Body of pancreas (tissue), 4 donors: ENCODE data around the gene FRMD7. TPM values are rescaled to one million over a fixed set of nuclear protein-coding genes. Genes with fewer than 3 reads are reported as not detected.
"Not testable (repeated sequence)": the region's sequence is repeated elsewhere in the genome, so short reads cannot be mapped to it uniquely, and the experiment has no call there.

Experiments used
- ATAC-seq: fragments of 150-250 bp; one replicate; pipeline ENCODE4 v1.9.1; 2016
- DNase-seq, 4 donors: peaks; one replicate each; pipeline ENCODE4 v3.0.0-alpha.2; 2019
- H3K27ac ChIP-seq, 4 donors: fragments of 200-600 bp; sonication (generic); 1 replicate in 3 of 4; 2 replicates in 1 of 4; pipeline versions ENCODE4 v1.5.1 to v1.6.1; 2016 to 2019; ENCODE audit warnings: mild to moderate bottlenecking in 1 of 4, mixed read lengths in 1 of 4, moderate library complexity in 1 of 4
- H3K27me3 ChIP-seq, 2 donors: fragments of 200-600 bp; sonication (generic); one replicate each; pipeline ENCODE4 v1.6.0; 2016; ENCODE audit warnings: mild to moderate bottlenecking in 1 of 2
- H3K36me3 ChIP-seq, 2 donors: fragments of 200-600 bp; sonication (generic); replicated peaks in 1 of 2; 2 replicates each; pipeline ENCODE4 v1.5.1; 2016; ENCODE audit warnings: low read depth in 2 of 2; ENCODE audit not compliant: insufficient read depth in 1 of 2
- H3K4me1 ChIP-seq: fragments of 200-600 bp; sonication (generic); one replicate; pipeline ENCODE4 v1.6.0; 2016
- H3K4me3 ChIP-seq, 2 donors: fragments of 200-600 bp; sonication (generic); 1 replicate in 1 of 2; 2 replicates in 1 of 2; pipeline ENCODE4 v1.5.1; 2016 to 2019
- H3K9me3 ChIP-seq, 3 donors: fragments of 200-600 bp; sonication (generic); 1 replicate in 2 of 3; 2 replicates in 1 of 3; pipeline ENCODE4 v1.5.1; 2016
- CTCF ChIP-seq, 7 experiments: fragments of 450-650 bp in 4 of 7; fragments of 200-600 bp in 3 of 7; sonication (generic) in 3 of 7; IDR thresholded peaks; one replicate each; pipeline ENCODE4 v1.5.1; 2016 to 2019; ENCODE audit warnings: antibody characterized with exemption in 7 of 7
- POLR2A ChIP-seq, 3 donors: fragments of 450-650 bp; IDR thresholded peaks; one replicate each; pipeline ENCODE4 v1.6.1; 2016; ENCODE audit warnings: antibody characterized with exemption in 3 of 3, mild to moderate bottlenecking in 2 of 3
- WGBS, 2 donors: methylation state at CpG; one replicate each; pipeline ENCODE4 v1.1.5; 2017; 5-methylcytosine and 5-hydroxymethylcytosine counted together
- intact Hi-C: fragments of 100-400 bp; cut with DNase I; formaldehyde crosslinking; loops from one replicate; pipeline ENCODE4 v1.15.1; 2023
- total RNA-seq, 2 donors: library from RNA; depleted of rRNA; stranded (reverse); fragments of >200 nt; gene quantifications; one replicate each; pipeline ENCODE4 v1.1.0, GENCODE V29; 2016

Gene FRMD7
- total RNA-seq, 2 donors from 2014 or later = not detected

GRCh38 chrX:132063862-132064261 is 64.0 kb downstream of the FRMD7 start:
- no peak for TF ChIP-seq POLR2A (IDR thresholded peaks at IDR 0.05)
- TF ChIP-seq CTCF (IDR thresholded peaks at IDR 0.05) = no peak
- Histone ChIP-seq H3K4me1 (no peaks in the 10 kb centered on the region), H3K27ac (no peak overlapping the region), H3K9me3 (no peaks in the 10 kb centered on the region), H3K27me3 (no peaks in the 10 kb centered on the region), H3K36me3 (no peaks in the 10 kb centered on the region), H3K4me3 (no peak overlapping the region)
- WGBS, 2 donors = 81 to 86% methylated on average over 3 to 4 of the region's 4 CpGs
- intact Hi-C loops = no loop called here
- DNase-seq (no peak), ATAC-seq (no peak)

- no peaks in the 10 kb centered on the region for H3K4me1 ChIP-seq
- no peaks in the 10 kb centered on the region for H3K36me3 ChIP-seq
- H3K27me3 ChIP-seq = no peaks in the 10 kb centered on the region
- intact Hi-C loops = no loop called here
- H3K27ac ChIP-seq = no peak overlapping the region
- ATAC-seq (no peak), DNase-seq (no peak)
- TF ChIP-seq POLR2A (IDR thresholded peaks at IDR 0.05) (no peak), CTCF (IDR thresholded peaks at IDR 0.05) (no peak)
- 92 to 97% methylated on average over 3 of the region's 3 CpGs for WGBS, 2 donors
- no peak overlapping the region for H3K4me3 ChIP-seq
- no peaks in the 10 kb centered on the region for H3K9me3 ChIP-seq
These were observed 64.5 kb downstream of the FRMD7 start for GRCh38 chrX:132063334-132063733.

- H3K36me3 ChIP-seq = no peaks in the 10 kb centered on the region
- WGBS, 2 donors = 84 to 89% methylated on average over 2 of the region's 2 CpGs
These were observed 67.8 kb downstream of the FRMD7 start for GRCh38 chrX:132059973-132060540.

DNA sequence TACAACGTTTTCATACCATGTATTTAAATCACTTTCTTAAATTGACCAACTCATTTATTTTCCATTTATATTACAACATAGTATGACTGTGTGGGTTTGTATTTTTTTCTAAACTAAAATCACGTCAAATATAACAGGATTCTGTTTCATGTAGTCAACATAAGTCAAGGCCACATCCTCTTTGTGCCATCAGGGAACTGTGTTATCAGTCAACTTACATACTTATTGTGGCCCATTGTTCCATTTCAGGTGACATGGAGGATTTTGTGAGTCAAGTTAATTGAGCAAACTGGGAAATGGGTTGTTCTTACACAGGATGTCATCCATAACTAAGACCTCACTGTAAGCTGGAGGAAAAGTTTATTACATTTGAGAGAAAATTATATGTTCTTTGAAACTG is 68.8 kb downstream of the FRMD7 start:
- WGBS, 2 donors = 73 to 79% methylated on average over 2 of the region's 2 CpGs
- intact Hi-C loops = no loop called here
- Histone ChIP-seq H3K4me1 (no peaks in the 10 kb centered on the region), H3K4me3 (no peak overlapping the region), H3K9me3 (no peaks in the 10 kb centered on the region), H3K27me3 (no peaks in the 10 kb centered on the region), H3K27ac (no peak overlapping the region), H3K36me3 (no peaks in the 10 kb centered on the region)
- no peak for DNase-seq
- no peak for ATAC-seq
- TF ChIP-seq POLR2A (IDR thresholded peaks at IDR 0.05) (no peak), CTCF (IDR thresholded peaks at IDR 0.05) (no peak)

More at GRCh38 chrX:132059973-132060540, 67.8 kb downstream of the FRMD7 start:
- H3K4me3 ChIP-seq = no peak overlapping the region
- ATAC-seq (no peak), DNase-seq (no peak)
- no peaks in the 10 kb centered on the region for H3K4me1 ChIP-seq
- no peak for TF ChIP-seq CTCF (IDR thresholded peaks at IDR 0.05)
- TF ChIP-seq POLR2A (IDR thresholded peaks at IDR 0.05) = no peak
- intact Hi-C loops = no loop called here
- no peaks in the 10 kb centered on the region for H3K9me3 ChIP-seq
- H3K27me3 ChIP-seq = no peaks in the 10 kb centered on the region
- H3K27ac ChIP-seq = no peak overlapping the region

GRCh38 chrX:132058050-132058449 is 69.8 kb downstream of the FRMD7 start:
- intact Hi-C loops = no loop called here
- H3K27me3 ChIP-seq = no peaks in the 10 kb centered on the region
- H3K36me3 ChIP-seq = no peaks in the 10 kb centered on the region
- no peaks in the 10 kb centered on the region for H3K9me3 ChIP-seq
- H3K4me3 ChIP-seq = no peak overlapping the region
- 98 to 99% methylated on average over 4 of the region's 4 CpGs for WGBS, 2 donors
- DNase-seq (no peak), ATAC-seq (no peak)
- H3K4me1 ChIP-seq = no peaks in the 10 kb centered on the region
- H3K27ac ChIP-seq = no peak overlapping the region
- no peak for TF ChIP-seq CTCF (IDR thresholded peaks at IDR 0.05)
- no peak for TF ChIP-seq POLR2A (IDR thresholded peaks at IDR 0.05)

DNA sequence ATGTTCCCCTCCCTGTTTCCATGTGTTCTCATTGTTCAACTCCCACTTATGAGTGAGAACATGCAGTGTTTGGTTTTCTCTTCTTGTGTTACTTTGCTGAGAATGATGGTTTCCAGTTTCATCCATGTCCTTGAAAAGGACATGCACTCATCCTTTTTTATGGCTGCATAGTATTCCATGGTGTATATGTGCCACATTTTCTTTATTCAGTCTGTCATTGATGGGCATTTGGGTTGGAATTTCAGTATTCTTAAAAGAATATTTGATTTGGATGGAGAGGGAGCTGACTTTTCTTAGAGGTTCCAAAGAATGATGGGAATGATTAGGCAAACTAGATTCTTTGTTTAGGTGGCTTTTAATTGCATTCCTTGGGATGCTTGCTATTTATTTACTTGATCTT is 76.0 kb downstream of the FRMD7 start:
- H3K9me3 ChIP-seq, ATAC-seq, H3K27ac ChIP-seq, intact Hi-C loops, H3K27me3 ChIP-seq, DNase-seq, H3K36me3 ChIP-seq, H3K4me3 ChIP-seq, H3K4me1 ChIP-seq: not testable (repeated sequence)
